ENCODE data around the gene GPR12.
A peak's percentile ranks its signal among the peaks of the same experiment; 100 is the strongest.
"Not testable (repeated sequence)": the region's sequence is repeated elsewhere in the genome, so short reads cannot be mapped to it uniquely, and the experiment has no call there.

The GPR12 gene

GRCh38 chr13:26747706-26748105 lies 12.9 kb downstream of the GPR12 start:
- DNase-seq (ENCODE audit: low read depth in 2 of 2): no peak

- DNase-seq (ENCODE audit: low read depth in 2 of 2): no peak
Measured at GRCh38 chr13:26743971-26744370, 16.6 kb downstream of the GPR12 start.

GRCh38 chr13:26742691-26743358 lies 17.8 kb downstream of the GPR12 start:
- DNase-seq (ENCODE audit: low read depth in 2 of 2): no peak

GRCh38 chr13:26735677-26736076 lies 24.9 kb downstream of the GPR12 start:
- DNase-seq (ENCODE audit: low read depth in 2 of 2): no peak

GRCh38 chr13:26727633-26728032 lies 33.0 kb downstream of the GPR12 start:
- DNase-seq (ENCODE audit: low read depth in 2 of 2): no peak

- DNase-seq (ENCODE audit: low read depth in 2 of 2): no peak
Measured at GRCh38 chr13:26727122-26727521, 33.5 kb downstream of the GPR12 start.

GRCh38 chr13:26726684-26727083 lies 33.9 kb downstream of the GPR12 start:
- DNase-seq (ENCODE audit: low read depth in 2 of 2): no peak

GRCh38 chr13:26723620-26724019 lies 37.0 kb downstream of the GPR12 start:
- DNase-seq (ENCODE audit: low read depth in 2 of 2): not testable (repeated sequence)

- no peak for DNase-seq (ENCODE audit: low read depth in 2 of 2)
Measured at GRCh38 chr13:26722321-26722720, 38.3 kb downstream of the GPR12 start.

- peak in 1 of 2 donors; percentile 10 for DNase-seq (ENCODE audit: low read depth in 2 of 2)
Measured at GRCh38 chr13:26721251-26722121, 39.1 kb downstream of the GPR12 start.

GRCh38 chr13:26719356-26719945 lies 41.1 kb downstream of the GPR12 start:
- no peak for DNase-seq (ENCODE audit: low read depth in 2 of 2)

- DNase-seq (ENCODE audit: low read depth in 2 of 2): no peak
Measured at GRCh38 chr13:26718872-26719271, 41.7 kb downstream of the GPR12 start.

GRCh38 chr13:26718146-26718545 lies 42.4 kb downstream of the GPR12 start:
- no peak for DNase-seq (ENCODE audit: low read depth in 2 of 2)

GRCh38 chr13:26716984-26717383 lies 43.6 kb downstream of the GPR12 start:
- DNase-seq (ENCODE audit: low read depth in 2 of 2): no peak

GRCh38 chr13:26713341-26713740 lies 47.2 kb downstream of the GPR12 start:
- DNase-seq (ENCODE audit: low read depth in 2 of 2): no peak

GRCh38 chr13:26711211-26711610 lies 49.4 kb downstream of the GPR12 start:
- DNase-seq (ENCODE audit: low read depth in 2 of 2): no peak

GRCh38 chr13:26710166-26710565 lies 50.4 kb downstream of the GPR12 start:
- DNase-seq (ENCODE audit: low read depth in 2 of 2): no peak

GRCh38 chr13:26709461-26709860 lies 51.1 kb downstream of the GPR12 start:
- DNase-seq (ENCODE audit: low read depth in 2 of 2): no peak

- no peak for DNase-seq (ENCODE audit: low read depth in 2 of 2)
Measured at GRCh38 chr13:26708007-26708297, 52.6 kb downstream of the GPR12 start.

GRCh38 chr13:26707122-26708006 lies 53.2 kb downstream of the GPR12 start:
- DNase-seq (ENCODE audit: low read depth in 2 of 2): peak in 1 of 2 donors; percentile 15

- DNase-seq (ENCODE audit: low read depth in 2 of 2): no peak
Measured at GRCh38 chr13:26706381-26706780, 54.2 kb downstream of the GPR12 start.

GRCh38 chr13:26705536-26705935 lies 55.0 kb downstream of the GPR12 start:
- no peak for DNase-seq (ENCODE audit: low read depth in 2 of 2)
